B cell (primary cell): Measurements from ENCODE around the gene FAM168A. TPM values are rescaled to one million over a fixed set of nuclear protein-coding genes. Genes with fewer than 3 reads are reported as not detected.

Experiments used
- ATAC-seq: fragments of 200-7000 bp; cut with Tn5 transposase; one replicate; pipeline ENCODE4 v1.10.0; 2021; ENCODE audit warnings: low read depth, mild to moderate bottlenecking, moderate number of reproducible peaks, moderate library complexity
- CTCF ChIA-PET: fragments of 350-600 bp; sonication (Branson Sonifier 250); formaldehyde crosslinking; loops from one replicate; lab custom pipeline; 2021; ENCODE audit warnings: antibody characterized with exemption, inconsistent platforms; lab: Charles Lee
- POLR2A ChIA-PET: fragments of 350-600 bp; sonication (Branson Sonifier 250); formaldehyde crosslinking; loops from one replicate; lab custom pipeline; 2021; ENCODE audit warnings: antibody characterized with exemption; lab: Charles Lee
- DNase-seq: peaks from one replicate; pipeline ENCODE4 v3.0.0; 2013
- H2AFZ ChIP-seq: 2 replicates; pipeline ENCODE4 v1.6.1; 2012; ENCODE audit warnings: mild to moderate bottlenecking, low read depth, low read length; ENCODE audit not compliant: insufficient read depth, poor library complexity, severe bottlenecking
- H3K27ac ChIP-seq, 2 donors: 1 replicate in 1 of 2; 2 replicates in 1 of 2; pipeline ENCODE4 v1.5.1; 2012 to 2013; ENCODE audit warnings: low read length in 2 of 2, mild to moderate bottlenecking in 2 of 2, moderate library complexity in 1 of 2
- H3K27me3 ChIP-seq, 4 experiments: fragments of 200-600 bp in 1 of 4; sonication (generic) in 1 of 4; replicated peaks in 1 of 4; 1 replicate in 2 of 4; 2 replicates in 2 of 4; pipeline versions ENCODE4 v1.6.1 to v1.7.0; 2013 to 2016; ENCODE audit warnings: low read length in 3 of 4, mild to moderate bottlenecking in 2 of 4, mixed read lengths in 1 of 4, moderate library complexity in 1 of 4; ENCODE audit not compliant: insufficient read depth in 4 of 4, control insufficient read depth in 3 of 4; ENCODE audit errors: control extremely low read depth in 1 of 4
- H3K36me3 ChIP-seq, 2 experiments: replicated peaks in 1 of 2; 1 replicate in 1 of 2; 2 replicates in 1 of 2; pipeline versions ENCODE4 v1.6.1 to v1.7.1; 2013; ENCODE audit warnings: low read length in 1 of 2; ENCODE audit not compliant: insufficient read depth in 2 of 2, control insufficient read depth in 1 of 2; ENCODE audit errors: control extremely low read depth in 1 of 2, extremely low read depth in 1 of 2
- H3K4me1 ChIP-seq, 2 donors: fragments of 200-600 bp in 1 of 2; sonication (generic) in 1 of 2; 1 replicate in 1 of 2; 2 replicates in 1 of 2; pipeline versions ENCODE4 v1.5.1 to v1.6.1; 2013 to 2017; ENCODE audit warnings: low read length in 2 of 2; ENCODE audit not compliant: control insufficient read depth in 2 of 2, insufficient read depth in 2 of 2
- H3K4me2 ChIP-seq: replicated peaks from 2 replicates; pipeline ENCODE3; 2012; ENCODE audit warnings: mild to moderate bottlenecking, low read depth, low read length; ENCODE audit not compliant: poor library complexity, severe bottlenecking
- H3K4me3 ChIP-seq, 5 experiments: fragments of 200-600 bp in 1 of 5; sonication (generic) in 1 of 5; 1 replicate in 3 of 5; 2 replicates in 2 of 5; pipeline versions ENCODE4 v1.5.1 to v1.7.0; 2011 to 2016; ENCODE audit warnings: low read length in 4 of 5, mild to moderate bottlenecking in 4 of 5, low read depth in 2 of 5, control low read depth in 1 of 5, moderate library complexity in 1 of 5; ENCODE audit not compliant: insufficient read depth in 1 of 5; ENCODE audit errors: control extremely low read depth in 1 of 5, extremely low read depth in 1 of 5
- H3K79me2 ChIP-seq: fragments of 200-600 bp; sonication (generic); one replicate; pipeline ENCODE4 v1.6.0; 2016; ENCODE audit warnings: low read length; ENCODE audit not compliant: control insufficient read depth, insufficient read depth
- H3K9ac ChIP-seq: fragments of 200-600 bp; sonication (generic); 2 replicates; pipeline ENCODE4 v1.6.1; 2017; ENCODE audit warnings: mild to moderate bottlenecking, low read length, moderate library complexity
- H3K9me3 ChIP-seq, 3 donors: one replicate each; pipeline versions ENCODE4 v1.6.1 to v1.7.1; 2013; ENCODE audit warnings: low read length in 2 of 3; ENCODE audit not compliant: control insufficient read depth in 2 of 3, insufficient read depth in 1 of 3; ENCODE audit errors: control extremely low read depth in 1 of 3
- H4K20me1 ChIP-seq: 2 replicates; pipeline ENCODE4 v1.6.0; 2012; ENCODE audit warnings: mild to moderate bottlenecking, low read length; ENCODE audit not compliant: insufficient read depth, control insufficient read depth, poor library complexity, severe bottlenecking
- H3K27ac Mint-ChIP-seq: one replicate; pipeline ENCODE4 v1.8.0; 2021; ENCODE audit warnings: mixed read lengths
- H3K27me3 Mint-ChIP-seq: one replicate; pipeline ENCODE4 v1.8.0; 2021; ENCODE audit warnings: mixed read lengths
- H3K4me1 Mint-ChIP-seq: one replicate; pipeline ENCODE4 v1.8.0; 2021; ENCODE audit warnings: mixed read lengths
- H3K4me3 Mint-ChIP-seq: one replicate; pipeline ENCODE4 v1.8.0; 2021; ENCODE audit warnings: mixed read lengths
- H3K9me3 Mint-ChIP-seq: one replicate; pipeline ENCODE4 v1.8.0; 2022; ENCODE audit warnings: mixed read lengths; ENCODE audit not compliant: insufficient read depth
- EZH2 ChIP-seq: IDR thresholded peaks from 2 replicates; pipeline ENCODE4 v1.6.1; 2012; ENCODE audit warnings: borderline replicate concordance, low read depth, mild to moderate bottlenecking, moderate library complexity, low read length; ENCODE audit not compliant: insufficient read depth, poor library complexity, severe bottlenecking
- WGBS: methylation state at CpG from one replicate; pipeline ENCODE4 v1.1.5; 2013; ENCODE audit warnings: missing lambda C conversion rate; ENCODE audit not compliant: insufficient coverage; 5-methylcytosine and 5-hydroxymethylcytosine counted together
- intact Hi-C: fragments of 100-400 bp; cut with micrococcal nuclease; formaldehyde crosslinking; loops from one replicate; pipeline ENCODE4 v1.10.0; 2022
- polyA plus RNA-seq: library from polyadenylated mRNA; depleted of rRNA; stranded (reverse); fragments of >200 nt; gene quantifications from 2 replicates; pipeline ENCODE4 v1.2.3, GENCODE V29; 2012
- total RNA-seq, 2 donors: library from RNA; stranded (reverse); fragments of 120-200 nt in 1 of 2; gene quantifications; 1 replicate in 1 of 2; 2 replicates in 1 of 2; pipeline versions ENCODE4 v1.2.3 to v1.2.4, GENCODE V29; 2013 to 2022
- TF ChIP-seq, protein P1 (sequence below): fragments of 200-600 bp; IDR thresholded peaks from one replicate; pipeline ENCODE4 v1.8.0; 2022; ENCODE audit warnings: antibody characterized with exemption, mild to moderate bottlenecking

The FAM168A gene
- total and polyA plus RNA-seq, 2 donors (not counting 1 experiment from before 2014, with no cell fraction given), result 11.0 to 26.8 TPM

GRCh38 chr11:73390601-73391565 is 207.0 kb downstream of the FAM168A start:
- Histone ChIP-seq H3K79me2 (peaks cover 80% of the 10 kb centered on the region), H3K4me3 (no peak overlapping the region), H3K9me3 (no peaks in the 10 kb centered on the region), H3K4me2 (peak overlapping the region; percentile 89), H3K27me3 (no peaks in the 10 kb centered on the region), H3K36me3 (peaks cover 0 to 64% of the 10 kb centered on the region in 2 experiments), H2AFZ (no peak overlapping the region), H3K27ac (peak overlapping the region; percentile 25 to 98), H3K4me1 (peaks cover 47 to 64% of the 10 kb centered on the region in 2 donors), H3K9ac (no peak overlapping the region), H4K20me1 (peaks cover 78% of the 10 kb centered on the region)
- TF ChIP-seq, protein P1, sequence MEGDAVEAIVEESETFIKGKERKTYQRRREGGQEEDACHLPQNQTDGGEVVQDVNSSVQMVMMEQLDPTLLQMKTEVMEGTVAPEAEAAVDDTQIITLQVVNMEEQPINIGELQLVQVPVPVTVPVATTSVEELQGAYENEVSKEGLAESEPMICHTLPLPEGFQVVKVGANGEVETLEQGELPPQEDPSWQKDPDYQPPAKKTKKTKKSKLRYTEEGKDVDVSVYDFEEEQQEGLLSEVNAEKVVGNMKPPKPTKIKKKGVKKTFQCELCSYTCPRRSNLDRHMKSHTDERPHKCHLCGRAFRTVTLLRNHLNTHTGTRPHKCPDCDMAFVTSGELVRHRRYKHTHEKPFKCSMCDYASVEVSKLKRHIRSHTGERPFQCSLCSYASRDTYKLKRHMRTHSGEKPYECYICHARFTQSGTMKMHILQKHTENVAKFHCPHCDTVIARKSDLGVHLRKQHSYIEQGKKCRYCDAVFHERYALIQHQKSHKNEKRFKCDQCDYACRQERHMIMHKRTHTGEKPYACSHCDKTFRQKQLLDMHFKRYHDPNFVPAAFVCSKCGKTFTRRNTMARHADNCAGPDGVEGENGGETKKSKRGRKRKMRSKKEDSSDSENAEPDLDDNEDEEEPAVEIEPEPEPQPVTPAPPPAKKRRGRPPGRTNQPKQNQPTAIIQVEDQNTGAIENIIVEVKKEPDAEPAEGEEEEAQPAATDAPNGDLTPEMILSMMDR, result no peak
- TF ChIP-seq EZH2, result no peak
- DNase-seq (peak; percentile 12), ATAC-seq (no peak)
- peak overlapping the region; percentile 99 for H3K27ac Mint-ChIP-seq
- POLR2A ChIA-PET, result no interaction called here
- H3K4me1 Mint-ChIP-seq, result peaks cover 59% of the 10 kb centered on the region
- H3K4me3 Mint-ChIP-seq, result no peak overlapping the region
- H3K9me3 Mint-ChIP-seq, result no peaks in the 10 kb centered on the region
- no peaks in the 10 kb centered on the region for H3K27me3 Mint-ChIP-seq
- intact Hi-C loops, result no loop called here
- CTCF ChIA-PET, result interaction anchor here (3.5 to 13.9 kb wide), 3 partner anchors 7 to 40 kb away, joined by 42 to 352 read pairs (median 311); partner anchors contain the start of gene RELT
- 93% methylated on average over 12 of the region's 12 CpGs for WGBS

DNA sequence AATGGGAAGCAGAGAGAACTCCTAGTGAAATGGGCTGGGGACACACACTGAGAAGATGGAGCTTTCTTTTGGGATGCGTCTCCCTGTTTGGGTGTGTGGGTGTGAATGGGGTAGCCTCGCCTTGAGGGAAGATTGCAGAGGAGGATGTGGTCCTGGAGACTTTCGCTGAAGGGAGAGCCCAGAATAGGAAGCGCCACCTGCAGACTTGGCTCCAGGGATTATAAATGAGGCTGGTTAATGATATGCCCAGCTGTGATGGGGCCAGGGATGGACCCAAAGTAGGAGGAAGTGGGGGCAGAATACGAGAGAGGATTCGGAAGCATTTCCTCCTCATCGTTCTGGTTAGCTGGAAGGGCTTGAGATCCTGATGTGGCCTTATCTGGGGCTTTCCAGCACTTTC is 208.0 kb downstream of the FAM168A start:
- no peak overlapping the region for H3K4me3 ChIP-seq
- CTCF ChIA-PET, result interaction anchor here (9.1 to 13.9 kb wide), 2 partner anchors 21 to 39 kb away, joined by 311 to 352 read pairs; partner anchors contain the start of gene RELT
- no peaks in the 10 kb centered on the region for H3K9me3 ChIP-seq
- no peak for DNase-seq
- H3K79me2 ChIP-seq, result peaks cover 87% of the 10 kb centered on the region
- H3K27ac ChIP-seq, result peak overlapping the region; percentile 25 to 98
- H3K4me2 ChIP-seq, result peak overlapping the region; percentile 89
- H2AFZ ChIP-seq, result no peak overlapping the region
- H3K27me3 ChIP-seq, result no peaks in the 10 kb centered on the region
- Mint-ChIP-seq H3K27ac (peak overlapping the region; percentile 99), H3K9me3 (no peaks in the 10 kb centered on the region), H3K27me3 (no peaks in the 10 kb centered on the region), H3K4me3 (peak overlapping the region; percentile 45), H3K4me1 (peaks cover 68% of the 10 kb centered on the region)
- TF ChIP-seq, protein P1, result no peak
- no peak for TF ChIP-seq EZH2
- no peak overlapping the region for H3K9ac ChIP-seq
- intact Hi-C loops, result loop anchor here (5.0 kb wide), 1 partner anchor 653 kb away; no protein-coding TSS in a partner anchor
- 68% methylated on average over 7 of the region's 7 CpGs for WGBS
- H4K20me1 ChIP-seq, result peaks cover 69% of the 10 kb centered on the region
- POLR2A ChIA-PET, result interaction anchor here (1.0 to 1.7 kb wide), 2 partner anchors 11 to 12 kb away, joined by 5 read pairs; no protein-coding TSS in a partner anchor
- H3K36me3 ChIP-seq, result peaks cover 0 to 54% of the 10 kb centered on the region in 2 experiments
- peaks cover 57 to 74% of the 10 kb centered on the region in 2 donors for H3K4me1 ChIP-seq
- no peak for ATAC-seq
